ENCODE data around the gene MAPK8IP3.

MAPK8IP3 gene

GRCh38 chr16:1743376-1744337 lies 37.7 kb downstream of the MAPK8IP3 start:
- no peak for TF ChIP-seq CTCF (IDR thresholded peaks at IDR 0.05; ENCODE audit: low read depth, low read length, poor library complexity, severe bottlenecking)
- no peak for TF ChIP-seq EZH2phosphoT487 (IDR thresholded peaks at IDR 0.05; ENCODE audit: borderline replicate concordance, low read length)
- Histone ChIP-seq H3K9me2 (replicated peaks; ENCODE audit: control insufficient read depth, low read length) (no peaks in the 10 kb centered on the region), H3K9me3 (ENCODE audit: control insufficient read depth, insufficient read depth, low read length) (peaks cover 12% of the 10 kb centered on the region; the same call in 1 of the 2 replicates), H3K36me3 (ENCODE audit: control insufficient read depth, low read length) (peaks cover 56% of the 10 kb centered on the region), H3K4me3 (ENCODE audit: low read length) (no peak overlapping the region), H3K79me2 (ENCODE audit: control insufficient read depth, low read length) (peaks cover 13% of the 10 kb centered on the region), H3K4me1 (ENCODE audit: control insufficient read depth, low read length) (no peaks in the 10 kb centered on the region), H4K20me1 (ENCODE audit: control insufficient read depth, insufficient read depth, low read depth, low read length) (no peaks in the 10 kb centered on the region), H3F3A (ENCODE audit: control insufficient read depth, insufficient read depth) (peaks cover 8% of the 10 kb centered on the region), H3K27me3 (ENCODE audit: control insufficient read depth, low read length) (no peaks in the 10 kb centered on the region), H3K4me2 (ENCODE audit: low read length) (no peak overlapping the region), H3K27ac (ENCODE audit: low read depth, low read length) (no peak overlapping the region)

GRCh38 chr16:1744338-1744840 lies 38.4 kb downstream of the MAPK8IP3 start:
- H3K27ac ChIP-seq (ENCODE audit: low read depth, low read length): no peak overlapping the region
- H3K4me1 ChIP-seq (ENCODE audit: control insufficient read depth, low read length): no peaks in the 10 kb centered on the region
- no peaks in the 10 kb centered on the region for H3K27me3 ChIP-seq (ENCODE audit: control insufficient read depth, low read length)
- TF ChIP-seq CTCF (IDR thresholded peaks at IDR 0.05; ENCODE audit: low read depth, low read length, poor library complexity, severe bottlenecking) (no peak), EZH2phosphoT487 (IDR thresholded peaks at IDR 0.05; ENCODE audit: borderline replicate concordance, low read length) (no peak)
- peaks cover 5% of the 10 kb centered on the region; the same call in 1 of the 2 replicates for H3K9me3 ChIP-seq (ENCODE audit: control insufficient read depth, insufficient read depth, low read length)
- H3K4me2 ChIP-seq (ENCODE audit: low read length): no peak overlapping the region
- H4K20me1 ChIP-seq (ENCODE audit: control insufficient read depth, insufficient read depth, low read depth, low read length): no peaks in the 10 kb centered on the region
- no peak overlapping the region for H3K4me3 ChIP-seq (ENCODE audit: low read length)
- peaks cover 9% of the 10 kb centered on the region for H3K79me2 ChIP-seq (ENCODE audit: control insufficient read depth, low read length)
- H3K9me2 ChIP-seq (replicated peaks; ENCODE audit: control insufficient read depth, low read length): no peaks in the 10 kb centered on the region
- peaks cover under 1% of the 10 kb centered on the region for H3F3A ChIP-seq (ENCODE audit: control insufficient read depth, insufficient read depth)
- peaks cover 63% of the 10 kb centered on the region for H3K36me3 ChIP-seq (ENCODE audit: control insufficient read depth, low read length)

DNA sequence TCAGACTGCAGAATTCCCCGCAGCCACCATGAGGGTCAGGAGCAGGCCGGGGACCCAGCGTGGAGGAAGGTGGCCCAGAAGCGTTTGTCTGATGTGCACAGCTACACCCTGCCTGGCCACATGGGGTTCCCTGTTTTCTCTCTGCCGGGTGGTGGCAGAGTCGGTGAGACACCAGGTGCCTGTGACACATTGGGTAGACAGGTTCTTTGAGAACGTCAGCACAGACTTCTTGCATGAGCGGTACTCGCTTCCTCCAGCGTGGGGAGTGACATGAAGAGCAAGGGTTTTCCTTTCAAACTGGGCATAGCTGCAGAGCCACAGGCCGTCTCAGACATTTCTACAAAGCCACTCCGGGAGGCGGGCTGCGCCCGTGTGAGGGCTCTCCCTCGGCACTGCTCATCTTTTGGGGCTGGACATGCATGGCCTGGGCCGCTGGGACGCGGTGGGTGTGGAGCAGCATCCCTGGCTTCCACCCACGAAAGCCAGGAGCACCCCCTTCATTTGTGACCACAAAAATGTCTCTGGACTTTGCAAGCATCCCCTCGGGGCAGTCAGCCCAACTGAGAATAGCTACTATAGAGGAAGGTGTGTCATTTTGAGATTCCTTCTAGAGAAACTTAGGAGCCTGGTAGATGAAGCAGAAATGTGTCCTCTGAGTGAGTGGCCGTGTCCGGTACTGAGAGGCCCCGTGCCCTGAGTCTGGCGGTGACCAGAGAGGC lies 39.3 kb downstream of the MAPK8IP3 start:
- Histone ChIP-seq H4K20me1 (ENCODE audit: control insufficient read depth, insufficient read depth, low read depth, low read length) (no peaks in the 10 kb centered on the region), H3K27ac (ENCODE audit: low read depth, low read length) (no peak overlapping the region), H3K27me3 (ENCODE audit: control insufficient read depth, low read length) (no peaks in the 10 kb centered on the region), H3F3A (ENCODE audit: control insufficient read depth, insufficient read depth) (no peaks in the 10 kb centered on the region), H3K9me2 (replicated peaks; ENCODE audit: control insufficient read depth, low read length) (no peaks in the 10 kb centered on the region), H3K4me2 (ENCODE audit: low read length) (no peak overlapping the region), H3K36me3 (ENCODE audit: control insufficient read depth, low read length) (peaks cover 61% of the 10 kb centered on the region), H3K79me2 (ENCODE audit: control insufficient read depth, low read length) (peaks cover 3% of the 10 kb centered on the region), H3K9me3 (ENCODE audit: control insufficient read depth, insufficient read depth, low read length) (no peaks in the 10 kb centered on the region), H3K4me1 (ENCODE audit: control insufficient read depth, low read length) (no peaks in the 10 kb centered on the region), H3K4me3 (ENCODE audit: low read length) (no peak overlapping the region)
- no peak for TF ChIP-seq EZH2phosphoT487 (IDR thresholded peaks at IDR 0.05; ENCODE audit: borderline replicate concordance, low read length)
- TF ChIP-seq CTCF (IDR thresholded peaks at IDR 0.05; ENCODE audit: low read depth, low read length, poor library complexity, severe bottlenecking): no peak

All from DOHH2 (cell line).